ENCODE data around the gene MYL12B.
A peak's percentile ranks its signal among the peaks of the same experiment; 100 is the strongest.

The MYL12B gene

DNA sequence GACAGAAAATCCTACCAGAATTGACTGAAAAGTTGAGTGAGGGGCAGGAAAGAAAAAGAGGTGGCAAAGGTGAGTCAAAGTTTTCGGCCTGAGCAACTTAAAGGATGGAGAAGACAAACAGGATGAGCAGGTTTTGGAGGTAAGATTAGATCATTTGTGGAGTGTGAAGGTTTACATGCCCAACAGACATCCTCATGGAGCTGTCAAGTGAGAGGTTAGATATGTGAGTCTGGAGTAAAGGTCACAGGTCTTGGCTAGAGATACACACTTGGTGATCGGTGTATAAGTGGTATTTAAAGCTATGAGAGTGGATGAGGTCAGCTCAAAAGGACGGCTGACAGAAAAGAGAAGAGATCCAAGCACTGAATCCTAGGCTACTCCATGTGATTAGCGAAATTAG, 25.5 kb upstream of the MYL12B start:
- DNase-seq, result no peak

DNA sequence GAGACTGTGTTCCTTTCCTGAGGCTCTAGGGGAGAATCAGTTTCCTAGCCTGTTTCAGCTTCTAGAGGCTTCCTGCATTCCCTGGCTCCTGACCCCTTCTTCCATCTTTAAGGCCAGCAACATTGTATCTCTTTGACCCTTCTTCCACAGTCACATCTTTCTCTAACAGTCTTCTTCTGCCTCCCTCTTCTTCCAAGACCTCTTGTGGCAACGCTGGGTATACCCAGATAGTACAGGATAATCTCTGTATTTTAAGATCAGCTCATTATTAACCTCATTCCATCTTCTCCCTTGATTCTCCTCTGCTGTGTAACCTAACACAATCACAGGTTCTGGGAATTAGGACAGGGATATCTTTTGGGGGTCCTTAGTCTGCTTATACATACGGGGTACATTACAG, 23.2 kb upstream of the MYL12B start:
- DNase-seq, result no peak

DNA sequence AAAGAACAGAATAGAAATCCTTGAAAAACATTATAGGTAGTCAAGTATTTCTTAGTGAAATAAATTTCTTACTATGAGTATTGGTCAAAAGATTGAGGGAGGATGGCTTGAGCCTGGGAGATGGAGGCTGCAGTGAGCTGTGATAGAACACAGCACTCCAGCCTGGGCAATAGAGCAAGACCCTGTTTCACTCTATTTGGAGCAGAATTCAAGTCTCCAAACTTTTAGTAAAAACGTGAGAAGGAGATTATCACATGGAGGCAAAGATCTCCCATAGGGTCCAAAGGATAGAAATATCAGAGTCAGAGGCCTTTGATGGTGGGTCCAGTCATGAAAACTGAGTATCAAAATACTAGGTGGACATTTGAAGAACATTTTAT, 16.8 kb upstream of the MYL12B start:
- DNase-seq, result no peak

DNA sequence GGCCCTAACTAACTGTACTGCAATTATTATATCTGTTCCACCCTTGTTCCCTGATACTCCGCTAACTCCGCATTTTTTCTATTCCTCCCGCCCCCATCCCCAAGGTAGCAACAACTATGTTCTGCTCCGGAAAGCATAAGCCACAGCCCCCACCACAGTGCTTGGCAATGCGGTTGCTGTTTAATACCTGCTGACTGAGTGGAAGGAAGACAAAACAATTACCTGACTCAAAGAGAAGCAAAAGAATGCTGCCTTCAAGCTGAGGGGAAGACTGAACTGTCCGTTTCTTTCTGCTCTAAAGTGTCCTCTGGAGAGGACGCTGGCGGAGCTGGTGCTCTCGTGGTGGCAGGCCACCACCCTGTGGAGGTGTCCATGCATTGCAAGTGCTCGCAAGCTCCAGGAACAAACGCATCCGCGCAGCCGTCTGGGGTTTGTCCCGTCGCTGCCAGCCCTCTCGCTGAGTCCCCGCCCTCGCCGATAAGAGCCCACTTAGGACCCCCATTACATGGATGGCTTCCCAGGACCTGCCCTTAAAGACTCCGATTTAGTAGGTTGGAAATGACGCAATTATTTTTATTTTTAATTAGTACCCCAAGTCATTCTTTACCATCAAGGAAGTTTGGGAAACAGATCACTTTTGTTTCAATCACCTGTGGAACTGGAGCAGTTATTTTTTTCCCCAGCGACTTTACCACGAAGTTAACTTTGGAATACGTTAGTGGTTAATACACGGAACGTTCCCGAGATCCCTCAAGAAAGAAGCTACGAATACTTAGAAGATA, 15.9 kb upstream of the MYL12B start:
- peak; percentile 53 for DNase-seq

DNA sequence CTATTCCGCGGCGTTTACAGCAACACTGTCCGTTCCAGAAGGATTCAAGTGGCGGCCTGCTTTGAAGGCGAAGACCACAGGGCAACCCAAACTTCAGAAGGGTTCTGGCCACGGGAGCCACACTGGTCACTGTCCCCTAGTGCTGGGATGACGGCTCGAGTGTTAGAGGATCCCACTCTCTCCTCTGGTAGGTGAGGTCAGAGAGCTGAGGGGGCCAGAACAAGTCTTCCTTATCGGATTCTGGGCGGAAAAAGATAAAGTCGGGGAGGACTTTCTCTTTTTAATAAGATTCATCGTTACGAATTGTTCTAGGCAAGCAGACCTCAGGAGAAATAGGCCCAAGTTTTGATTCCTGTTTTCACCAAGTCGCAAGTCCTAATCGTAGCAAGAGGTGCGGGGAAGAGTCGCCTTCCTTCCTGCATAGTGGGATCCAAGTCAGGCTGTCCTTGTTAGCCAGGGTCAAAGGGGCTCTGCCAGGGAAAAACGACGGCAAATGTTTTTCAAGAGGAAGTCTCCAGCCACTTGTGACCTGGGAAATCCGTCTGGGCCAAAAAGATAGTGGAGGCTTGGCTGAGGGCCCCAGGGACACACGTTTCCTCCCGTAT, 15.2 kb upstream of the MYL12B start:
- no peak for DNase-seq

DNA sequence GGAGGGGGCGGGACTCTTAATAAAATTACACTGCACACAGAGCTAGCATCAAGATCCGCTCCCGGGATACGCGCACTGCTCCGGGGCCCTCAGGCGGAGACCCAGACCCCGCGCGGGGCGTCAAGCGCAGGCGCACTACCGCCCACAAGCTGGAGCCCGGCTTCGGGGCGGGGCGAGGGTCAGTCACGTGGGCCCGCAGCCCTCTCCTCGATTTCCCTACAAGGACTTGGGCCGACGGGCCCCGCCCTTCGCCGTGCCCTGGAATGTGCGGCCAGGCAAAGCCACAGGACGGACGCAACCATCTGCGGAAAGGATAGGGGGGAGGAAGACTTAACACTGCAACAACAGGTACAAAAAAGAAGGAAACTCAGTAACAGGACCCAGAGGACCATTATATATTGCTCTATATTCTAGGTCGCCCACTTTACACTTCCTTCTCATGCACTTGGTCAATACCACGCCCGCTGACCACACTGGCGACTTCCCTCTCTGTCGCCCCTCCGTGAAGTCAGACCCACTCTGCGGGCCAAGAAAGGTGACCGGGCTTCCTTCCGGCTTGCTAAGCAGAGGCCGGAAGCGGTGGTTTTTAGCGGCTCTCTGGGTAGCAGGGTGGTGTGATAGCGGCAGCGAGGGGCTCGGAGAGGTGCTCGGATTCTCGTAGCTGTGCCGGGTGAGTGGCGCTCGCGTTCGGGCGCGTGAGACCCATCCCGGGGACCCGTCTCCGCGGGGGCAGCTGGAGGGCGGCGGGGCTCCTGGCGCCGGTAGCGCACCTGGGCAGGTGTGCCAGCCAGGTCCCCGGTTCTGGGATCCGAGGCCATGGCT, 14.5 kb upstream of the MYL12B start, which contains the start of gene MYL12A:
TSS of gene MYL12A (plus strand) at position 562 of the 822 bp plus-strand sequence. CDS start 5,447 bp downstream, outside the sequence.
- DNase-seq, result peak; percentile 84

DNA sequence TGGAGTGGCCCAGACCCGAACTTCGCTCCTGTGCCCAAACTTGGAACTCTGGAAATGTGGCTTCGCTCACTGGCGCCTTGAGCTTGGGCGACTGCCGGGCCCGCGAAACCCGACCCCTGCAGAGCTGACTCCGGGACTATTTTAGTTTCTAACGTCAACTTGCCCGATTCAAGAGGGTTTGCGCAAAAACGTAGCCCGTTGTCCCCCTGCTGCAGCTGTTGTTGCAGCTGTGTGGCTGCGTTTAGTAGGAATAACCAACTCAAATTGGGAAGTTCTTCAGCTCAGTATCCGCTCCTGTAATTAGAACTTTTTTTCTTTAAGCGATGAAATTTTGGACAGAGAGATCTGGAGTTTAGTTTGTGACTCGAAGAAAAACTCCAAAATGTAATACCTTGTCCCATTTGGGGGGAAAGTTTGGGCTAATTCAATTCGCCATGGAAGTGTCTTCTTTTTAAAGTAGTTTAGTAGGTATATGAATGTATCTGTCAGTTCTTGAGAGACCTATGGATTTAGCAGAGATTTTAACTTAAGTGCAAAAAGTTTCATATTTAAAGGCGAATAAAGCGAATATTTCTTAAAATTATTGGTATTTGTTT, 13.8 kb upstream of the MYL12B start:
- peak; percentile 11 for DNase-seq

DNA sequence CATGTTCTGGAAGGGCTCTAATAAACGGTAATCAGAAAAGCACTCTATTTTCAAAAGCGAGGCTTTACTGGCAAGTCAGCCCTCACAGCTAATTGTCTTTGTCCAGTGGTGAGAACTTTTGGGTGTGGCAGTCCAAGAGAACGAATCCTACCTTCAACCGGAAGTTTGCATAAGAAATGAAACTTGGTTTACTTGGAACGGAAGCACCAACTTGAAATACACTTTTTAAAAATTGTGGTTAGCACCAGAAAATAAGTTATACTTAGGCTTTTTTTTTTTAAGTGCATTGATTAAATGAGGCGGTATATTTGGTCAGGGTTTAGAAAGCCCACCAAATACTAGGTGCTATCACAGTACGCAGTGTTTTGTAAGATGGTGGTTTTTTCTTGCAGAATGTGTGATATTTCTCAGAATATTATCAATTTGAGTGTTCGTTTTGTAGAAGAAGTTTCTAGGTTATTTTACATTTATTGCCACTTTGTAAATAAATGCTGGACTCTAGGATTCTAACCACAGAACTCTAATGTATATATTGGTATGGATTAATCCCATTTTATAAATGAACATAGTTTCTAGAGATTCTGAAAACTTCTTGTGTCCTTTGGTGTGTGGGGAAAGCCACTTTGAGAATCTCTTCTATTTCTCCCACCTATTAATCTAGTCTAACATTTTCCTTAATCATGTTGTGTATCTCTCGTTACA, 13.1 kb upstream of the MYL12B start:
- no peak for DNase-seq

DNA sequence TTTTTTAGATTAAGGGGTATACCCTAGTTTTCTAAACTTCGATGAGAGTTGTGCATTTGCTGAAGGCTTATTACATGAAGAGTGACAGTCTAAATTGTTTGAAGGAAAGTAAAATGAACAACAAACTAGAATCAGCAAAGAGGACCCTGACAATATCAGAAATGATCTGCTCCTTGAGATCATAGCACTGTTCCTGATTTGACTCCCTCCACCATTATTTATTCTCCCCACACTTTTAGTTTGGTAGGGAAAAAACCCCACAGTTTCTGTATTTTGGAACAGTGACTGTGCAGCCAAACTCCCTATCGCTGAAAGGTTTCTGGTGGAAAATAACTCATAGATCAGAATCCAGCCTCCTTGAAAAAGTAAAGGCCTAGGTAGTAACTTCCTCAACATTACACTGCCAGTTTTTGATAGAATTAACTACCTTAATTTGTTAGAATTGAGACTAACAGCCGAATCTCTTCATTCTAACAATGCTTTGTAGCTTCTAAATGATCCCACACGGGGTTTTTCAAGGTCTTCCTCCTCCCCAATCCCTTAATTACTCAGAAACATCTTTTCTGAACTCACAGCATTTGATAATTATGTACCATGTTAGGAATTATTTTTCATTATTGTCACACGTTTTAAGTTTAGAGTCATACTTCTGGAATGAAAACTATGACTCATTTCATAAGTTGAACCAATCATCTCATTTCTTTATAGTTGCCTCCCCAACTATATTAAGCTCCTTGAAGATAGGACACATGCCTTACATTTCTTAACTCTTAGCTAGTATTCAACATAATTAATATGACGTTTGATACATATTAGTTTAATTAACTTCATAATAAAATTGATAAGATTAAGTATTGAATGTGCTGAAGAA, 11.5 kb upstream of the MYL12B start:
- no peak for DNase-seq

DNA sequence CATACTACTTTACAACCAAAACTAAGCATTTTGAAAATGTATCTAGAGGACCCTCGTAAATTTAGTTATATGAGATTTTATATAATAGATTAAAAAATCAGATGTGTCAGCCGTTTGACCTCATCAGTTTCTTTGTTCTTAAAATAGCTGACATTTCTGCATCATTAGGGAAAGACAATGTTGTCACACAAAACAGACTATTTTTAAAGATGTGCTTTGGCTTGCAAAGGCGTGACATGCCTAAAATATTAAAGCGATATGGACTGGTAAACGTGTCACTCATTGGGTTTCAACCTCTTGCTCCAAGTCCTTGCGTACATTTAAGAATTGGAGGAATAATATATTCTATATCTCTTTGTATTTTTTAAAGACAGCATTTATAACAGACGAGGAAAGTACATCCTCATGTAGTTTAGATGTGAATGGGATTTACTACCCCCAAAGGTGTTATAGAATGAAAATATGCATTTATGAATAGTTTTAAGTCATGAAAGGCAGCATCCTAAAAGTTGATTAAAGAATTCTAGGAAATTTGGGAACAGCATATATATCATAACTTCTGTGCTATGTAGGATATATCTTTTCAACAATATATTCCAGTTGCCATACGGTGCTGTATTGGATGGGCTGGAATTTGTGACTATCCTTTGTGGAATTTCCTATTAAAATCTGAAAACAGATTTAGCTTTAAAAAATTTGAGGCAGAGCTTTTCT, 10.5 kb upstream of the MYL12B start:
- no peak for DNase-seq

DNA sequence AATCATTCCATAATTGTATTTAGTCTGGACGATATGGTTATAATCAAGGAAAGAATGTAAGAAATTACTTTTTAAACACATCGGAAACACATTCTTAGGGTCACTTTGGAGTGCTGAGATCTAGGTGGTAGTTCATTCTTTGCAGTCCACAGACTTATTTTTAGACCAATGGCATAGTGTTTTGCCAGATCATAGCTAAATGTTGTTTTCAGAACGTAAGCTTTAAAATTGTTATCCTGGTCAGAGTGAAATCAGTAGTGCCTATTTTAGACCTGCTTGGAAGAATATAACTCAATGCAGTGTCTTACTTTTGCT, 10.0 kb upstream of the MYL12B start:
- no peak for DNase-seq

DNA sequence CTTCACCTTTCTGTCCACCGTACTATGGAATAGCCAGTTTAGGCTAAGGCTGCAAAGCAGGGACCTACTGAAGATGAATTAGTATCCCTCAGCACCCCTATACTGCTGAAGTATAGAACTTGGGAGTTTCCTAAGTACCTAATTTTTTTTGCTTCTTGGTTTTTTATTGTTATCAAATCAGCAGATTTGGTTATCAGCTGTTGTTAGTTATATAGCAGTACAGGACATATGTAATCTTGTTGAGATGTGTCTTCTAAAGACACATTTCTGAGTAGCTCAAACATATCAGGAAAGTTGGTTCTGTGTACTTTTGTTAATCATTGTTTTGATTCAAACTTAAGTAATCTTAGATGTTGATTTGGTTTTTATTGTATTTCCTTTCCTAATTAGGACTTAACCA, 9.1 kb upstream of the MYL12B start:
- no peak for DNase-seq

DNA sequence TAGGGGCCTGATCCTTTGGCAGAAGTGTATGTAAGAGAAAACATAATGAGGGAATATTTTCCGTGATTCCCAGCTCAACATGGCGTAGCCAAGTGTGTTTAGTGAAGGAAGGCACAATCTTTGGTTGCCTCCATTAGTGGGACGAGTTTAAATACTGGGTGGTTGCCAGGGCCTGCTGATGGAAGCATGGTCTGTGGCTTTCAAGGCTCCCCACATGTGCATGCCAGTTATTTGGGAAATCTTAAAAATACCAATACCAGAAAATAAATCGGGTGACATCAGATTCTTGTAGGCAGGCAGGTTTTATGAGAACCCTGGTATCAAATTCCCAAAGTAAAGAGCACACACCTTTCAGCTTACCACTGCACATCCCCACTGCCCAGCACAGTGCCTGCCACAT, 7.2 kb upstream of the MYL12B start:
- DNase-seq, result no peak

DNA sequence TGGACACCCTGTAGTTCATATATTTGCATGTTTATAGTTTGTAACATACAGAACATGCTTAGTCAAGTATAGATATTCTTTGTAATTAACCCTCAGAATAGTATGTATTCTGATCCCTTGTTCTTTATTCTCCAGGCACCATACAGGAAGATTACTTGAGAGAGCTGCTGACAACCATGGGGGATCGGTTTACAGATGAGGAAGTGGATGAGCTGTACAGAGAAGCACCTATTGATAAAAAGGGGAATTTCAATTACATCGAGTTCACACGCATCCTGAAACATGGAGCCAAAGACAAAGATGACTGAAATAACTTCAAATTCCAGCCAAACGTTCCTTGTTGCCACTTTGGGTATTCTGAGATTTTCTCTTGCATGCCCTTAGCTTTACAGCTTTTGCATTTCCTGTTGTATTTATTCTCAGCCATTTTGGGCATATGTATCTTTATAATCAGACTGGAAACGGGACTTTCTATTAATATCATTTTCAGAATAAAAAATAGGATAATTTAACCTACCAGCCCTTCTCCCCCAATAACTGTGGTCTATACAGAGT, 6.2 kb upstream of the MYL12B start:
- DNase-seq, result no peak

DNA sequence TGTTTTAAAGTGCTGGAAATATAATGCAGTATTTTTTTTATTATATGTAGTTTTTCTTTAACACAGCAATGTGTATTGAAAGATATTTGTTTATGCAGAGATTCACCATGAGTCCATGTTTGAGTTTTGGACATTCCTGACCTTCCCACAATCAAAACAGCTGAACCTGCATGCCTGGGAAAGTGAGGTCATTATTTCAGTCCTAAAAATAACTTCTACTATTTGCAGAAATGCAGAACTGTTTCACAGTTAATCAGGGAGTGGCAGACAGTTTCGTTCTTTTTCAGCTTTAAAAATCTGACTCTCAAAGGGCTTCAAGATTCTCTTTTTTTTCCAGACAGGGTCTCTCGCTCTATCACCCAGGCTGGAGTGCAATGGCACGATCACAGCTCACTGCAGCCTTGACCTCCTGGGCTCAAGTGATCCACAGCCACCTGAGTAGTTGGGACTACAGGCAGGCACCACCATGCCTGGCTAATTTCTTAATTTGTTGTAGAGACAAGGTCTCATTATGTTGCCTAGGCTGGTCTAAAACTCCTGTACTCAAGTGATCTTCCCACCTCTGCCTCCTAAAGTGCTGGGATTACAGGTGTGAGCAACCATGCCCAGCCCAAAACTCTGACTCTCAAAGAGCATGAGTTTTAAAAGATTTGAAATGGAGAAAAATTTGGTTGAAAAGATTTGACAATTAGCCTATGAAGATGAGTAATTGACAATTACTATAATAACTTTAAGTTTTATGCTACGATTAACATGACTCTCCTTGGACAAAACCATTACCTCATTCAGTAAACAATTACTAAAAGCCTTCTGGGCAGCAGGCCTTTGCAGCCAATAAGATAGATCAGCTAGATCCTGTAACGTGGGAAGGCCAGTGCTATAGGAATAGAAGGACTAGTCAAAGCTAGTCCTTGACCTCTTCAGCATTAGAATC, 5.0 kb upstream of the MYL12B start:
- no peak for DNase-seq

DNA sequence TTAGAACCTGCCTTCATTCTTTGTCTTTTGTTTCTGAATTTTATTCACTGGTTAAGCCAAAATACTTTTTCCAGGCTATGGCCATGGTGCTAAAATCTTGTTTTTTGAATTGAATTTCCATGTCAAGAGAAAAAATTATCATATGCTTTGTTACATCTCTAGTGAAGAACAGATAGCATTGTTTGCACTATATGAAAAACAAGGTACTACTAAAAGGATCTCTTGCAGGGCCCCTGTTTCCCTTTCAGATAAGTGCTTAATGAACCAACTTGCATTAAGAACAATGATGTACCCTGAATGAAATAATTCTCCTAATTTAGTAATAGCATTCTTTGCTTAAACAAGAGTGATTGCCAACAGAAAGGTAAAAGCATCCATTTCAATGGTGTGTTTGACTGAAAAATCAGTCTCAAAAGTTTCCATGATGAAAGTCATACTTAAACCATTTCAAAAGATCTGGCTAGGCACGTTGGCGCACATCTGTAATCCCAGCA, 4.3 kb upstream of the MYL12B start:
- no peak for DNase-seq

DNA sequence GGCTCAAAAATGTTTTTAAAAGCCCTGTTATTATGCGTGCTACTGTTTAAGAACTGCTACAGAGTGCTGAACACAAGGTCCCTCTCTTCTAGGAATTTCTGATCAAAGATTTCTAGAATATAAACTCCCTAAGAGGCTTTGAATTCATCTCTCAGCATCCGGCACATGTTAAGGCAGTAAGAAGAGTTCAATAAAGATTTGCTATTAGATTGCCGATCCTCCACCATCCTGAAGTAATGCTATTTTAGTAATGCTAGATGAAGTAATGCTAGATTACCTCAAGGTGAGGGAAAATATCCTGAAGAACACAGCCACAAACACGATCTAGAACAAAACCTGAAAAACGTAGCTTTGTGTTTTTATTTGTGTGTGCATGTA, 949 bp upstream of the MYL12B start:
- no peak for DNase-seq

DNA sequence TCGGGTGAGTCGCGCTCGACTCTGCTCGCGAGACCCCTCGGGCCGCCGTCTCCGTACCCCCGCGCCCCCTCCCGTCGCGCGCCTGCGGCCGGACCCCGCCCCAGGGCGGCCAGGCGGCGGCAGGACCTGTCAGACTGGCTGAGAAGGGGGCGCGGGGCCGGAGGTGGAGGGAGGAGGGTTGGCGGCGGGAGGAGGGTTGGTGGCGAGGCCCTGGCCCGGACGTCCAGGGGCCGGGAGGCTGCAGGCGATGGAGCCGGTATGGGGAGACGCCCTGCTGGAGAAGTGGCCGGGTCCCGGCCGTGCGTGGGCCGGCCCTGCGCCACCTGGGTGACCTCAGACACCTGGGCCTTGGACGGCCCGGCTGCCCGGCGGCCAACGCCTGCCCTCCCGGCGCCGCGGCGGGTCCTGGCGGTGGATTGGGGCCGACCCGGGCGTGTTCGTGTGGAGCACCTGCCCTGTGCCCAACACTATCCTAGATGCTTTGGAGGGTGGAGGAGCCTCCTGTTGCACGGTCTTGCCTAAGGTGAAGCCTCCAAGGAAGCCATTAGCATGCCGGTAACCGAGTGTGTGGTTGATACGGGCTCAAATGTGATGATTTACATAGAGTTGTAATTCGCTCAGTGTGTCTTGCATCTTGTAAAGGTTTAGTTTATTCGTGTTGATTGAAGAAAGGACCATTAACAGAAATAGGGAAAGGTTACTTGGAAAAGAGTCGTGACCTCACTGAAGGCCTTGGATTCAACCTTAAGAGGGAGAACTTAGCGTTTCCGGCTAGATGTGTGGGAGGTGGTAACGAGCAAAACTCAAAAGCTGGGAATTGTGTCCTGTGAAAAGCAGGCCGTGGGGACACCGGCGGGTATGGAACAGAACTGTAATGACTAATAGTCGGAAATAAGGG, 550 bp downstream of the MYL12B start:
- DNase-seq, result no peak

Data from activated T-cell treated with anti-CD3 and anti-CD28 coated beads for 4 hours (primary cell).